Fibroblast of gingiva (primary cell): ENCODE results near the gene STAMBPL1.
A peak's percentile ranks its signal among the peaks of the same experiment; 100 is the strongest.
"Not testable (repeated sequence)": the region's sequence is repeated elsewhere in the genome, so short reads cannot be mapped to it uniquely, and the experiment has no call there.

ENCODE experiments used
- DNase-seq: peaks from one replicate; pipeline ENCODE4 v3.0.0-alpha.2; 2011; ENCODE audit warnings: low read depth

The STAMBPL1 gene

GRCh38 chr10:88920986-88921593 lies 41.0 kb downstream of the STAMBPL1 start:
- DNase-seq = no peak

DNA sequence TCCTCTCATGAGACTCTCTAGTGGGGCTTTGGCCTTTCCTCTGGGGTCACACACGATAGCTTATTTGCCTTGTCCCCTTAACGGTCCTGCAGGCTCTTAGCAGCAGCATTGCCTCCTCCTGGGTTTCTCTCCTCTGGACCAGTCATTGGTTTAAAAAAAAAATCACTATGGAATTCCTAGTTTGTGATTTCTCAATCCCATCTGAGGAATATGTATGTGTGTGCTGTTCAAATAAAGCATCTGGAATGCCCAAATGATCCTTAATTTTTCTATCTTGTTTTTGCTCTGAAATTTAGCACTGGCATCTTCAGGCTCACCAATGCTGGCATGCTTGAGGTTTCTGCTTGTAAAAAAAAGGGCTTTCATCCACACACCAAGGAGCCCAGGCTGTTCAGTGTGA lies 42.0 kb downstream of the STAMBPL1 start:
- DNase-seq = peak; percentile 41

DNA sequence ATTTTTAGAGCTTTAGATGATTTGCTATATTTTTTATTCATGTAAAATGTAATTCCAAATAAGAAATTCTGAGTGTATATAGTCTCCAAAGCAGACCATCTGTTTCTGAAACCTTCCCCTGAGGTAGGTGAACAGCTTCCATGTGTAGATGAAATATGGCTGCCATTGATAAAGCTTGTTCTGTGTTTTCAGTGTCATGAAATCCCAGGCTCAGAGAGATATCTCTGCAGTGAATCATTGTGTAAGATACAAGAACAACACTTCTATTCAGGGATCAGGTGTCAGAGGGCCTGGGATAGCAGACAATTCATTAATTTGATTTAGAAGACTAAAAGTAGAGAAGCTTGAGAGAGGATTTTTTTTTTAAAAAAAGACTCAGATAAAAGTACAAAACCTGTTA lies 43.5 kb downstream of the STAMBPL1 start:
- no peak for DNase-seq

DNA sequence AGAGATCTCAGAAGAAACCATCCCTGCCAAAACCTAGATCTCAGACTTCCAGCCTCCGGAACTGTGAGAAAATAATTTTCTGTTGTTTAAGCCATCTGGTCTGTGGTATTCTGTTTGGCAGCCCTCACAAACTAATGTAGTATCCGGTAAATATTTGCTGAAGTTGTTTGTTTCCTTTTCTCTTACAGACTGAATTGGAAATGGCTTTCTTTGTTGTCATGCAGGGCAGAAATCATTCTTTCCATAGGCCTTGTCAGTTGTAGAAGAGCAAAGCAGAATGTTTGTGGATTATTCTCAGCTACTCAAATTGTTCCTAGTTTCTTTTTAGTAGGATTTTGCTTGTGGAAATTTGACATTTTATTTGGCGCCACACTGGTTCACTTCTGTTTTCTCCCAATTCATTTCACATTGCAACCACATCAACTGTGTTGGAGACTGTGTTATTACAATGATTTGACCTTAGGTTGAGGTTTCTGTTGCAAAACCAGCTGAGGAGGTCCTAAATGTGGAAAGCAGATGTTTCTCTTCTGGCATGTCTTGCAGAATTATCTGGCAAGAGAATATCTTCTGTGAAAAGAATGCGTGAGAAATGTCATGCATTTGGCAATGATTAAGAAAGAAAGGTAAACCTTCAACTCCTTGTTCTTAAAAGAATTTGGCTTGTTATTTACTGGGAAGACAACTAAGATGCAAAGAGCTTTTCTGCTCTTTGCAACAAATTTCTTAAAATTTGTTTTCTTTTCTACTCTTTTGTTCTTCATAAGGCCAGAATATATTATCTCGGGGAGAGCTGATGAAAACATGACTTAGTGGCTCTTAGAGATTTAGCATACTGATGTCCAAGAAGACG lies 46.7 kb downstream of the STAMBPL1 start:
- peak; percentile 97 for DNase-seq

DNA sequence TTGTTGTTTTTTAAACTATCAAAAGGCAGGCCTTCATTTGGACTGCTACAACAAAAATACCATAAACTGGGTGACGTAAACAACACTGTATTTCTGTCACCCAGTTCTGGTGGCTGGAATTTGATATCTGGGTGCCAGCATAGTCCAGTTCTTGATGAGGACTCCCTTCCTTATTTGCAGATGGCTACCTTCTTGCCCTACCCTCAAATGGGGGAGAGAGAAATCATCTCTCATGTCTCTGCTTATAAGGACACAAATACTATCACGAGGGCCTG lies 47.3 kb downstream of the STAMBPL1 start:
- no peak for DNase-seq

GRCh38 chr10:88928254-88928653 lies 48.2 kb downstream of the STAMBPL1 start:
- DNase-seq = no peak

- DNase-seq = peak; percentile 38
These were observed 51.5 kb downstream of the STAMBPL1 start for GRCh38 chr10:88931548-88931947.

GRCh38 chr10:88932029-88932428 lies 52.0 kb downstream of the STAMBPL1 start:
- DNase-seq = not testable (repeated sequence)

GRCh38 chr10:88932539-88933256 lies 52.7 kb downstream of the STAMBPL1 start:
- peak; percentile 93 for DNase-seq

- no peak for DNase-seq
These were observed 53.5 kb downstream of the STAMBPL1 start for GRCh38 chr10:88933564-88933963.

GRCh38 chr10:88934900-88935672 lies 55.0 kb downstream of the STAMBPL1 start:
- DNase-seq = peak; percentile 76

- DNase-seq = no peak
These were observed 56.6 kb downstream of the STAMBPL1 start for GRCh38 chr10:88936656-88937055.

DNA sequence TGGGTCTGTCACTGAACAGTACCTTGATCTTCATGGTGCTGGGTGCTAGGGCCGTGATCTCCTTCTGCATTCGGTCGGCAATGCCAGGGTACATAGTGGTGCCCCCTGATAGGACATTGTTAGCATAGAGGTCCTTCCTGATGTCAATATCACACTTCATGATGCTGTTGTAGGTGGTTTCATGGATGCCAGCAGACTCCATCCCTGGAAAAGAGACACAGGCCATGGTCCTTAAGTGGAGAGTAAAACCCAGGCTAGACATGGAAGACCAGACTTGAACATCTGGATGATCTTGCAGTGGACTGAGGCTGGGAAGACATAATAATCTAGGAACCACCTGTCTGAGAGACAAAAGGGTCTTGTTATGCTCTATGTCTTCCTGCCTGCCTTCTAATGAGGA lies 58.0 kb downstream of the STAMBPL1 start:
- no peak for DNase-seq

DNA sequence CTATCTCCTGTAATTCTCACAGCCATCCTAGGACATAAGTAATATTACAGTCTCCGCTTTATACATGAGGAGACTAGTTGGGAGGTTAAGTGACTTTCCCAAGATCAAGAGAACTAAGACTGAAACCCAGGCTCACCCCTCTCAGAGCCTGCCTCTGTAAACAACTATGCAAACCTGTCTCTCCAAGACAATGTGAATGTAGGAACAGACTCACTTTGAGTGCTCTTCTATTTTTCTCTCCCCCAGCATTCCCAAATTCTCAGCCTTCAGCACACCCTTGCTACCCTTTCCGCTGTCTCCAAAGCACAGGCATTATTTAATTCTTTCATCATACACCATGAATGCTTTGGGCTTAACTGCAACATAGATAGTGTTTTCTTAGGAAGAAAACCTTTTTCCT lies 58.9 kb downstream of the STAMBPL1 start:
- DNase-seq = no peak

- no peak for DNase-seq
These were observed 61.0 kb downstream of the STAMBPL1 start for GRCh38 chr10:88941026-88941425.

GRCh38 chr10:88943778-88944177 lies 63.7 kb downstream of the STAMBPL1 start:
- DNase-seq = no peak

DNA sequence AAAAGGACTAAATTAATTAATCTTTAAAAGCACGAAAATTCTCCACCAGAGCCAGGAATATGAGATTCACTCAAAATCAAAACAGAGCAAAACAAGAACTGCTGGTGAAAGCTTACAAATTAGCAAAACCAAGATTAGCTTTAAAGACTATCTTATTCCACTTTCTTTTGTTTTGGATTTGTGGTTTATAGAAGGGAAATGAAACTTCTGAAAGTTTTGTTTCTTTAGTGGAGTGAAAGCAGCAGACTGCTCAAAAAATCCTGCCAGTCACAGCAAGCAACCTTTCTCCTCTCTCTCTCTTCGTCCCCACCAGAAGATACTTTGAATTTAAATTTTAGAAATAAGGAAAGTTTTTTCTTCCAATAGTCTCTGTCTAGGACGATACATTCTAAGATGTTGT lies 64.8 kb downstream of the STAMBPL1 start:
- DNase-seq = no peak

GRCh38 chr10:88946200-88946599 lies 66.2 kb downstream of the STAMBPL1 start:
- DNase-seq = no peak

DNA sequence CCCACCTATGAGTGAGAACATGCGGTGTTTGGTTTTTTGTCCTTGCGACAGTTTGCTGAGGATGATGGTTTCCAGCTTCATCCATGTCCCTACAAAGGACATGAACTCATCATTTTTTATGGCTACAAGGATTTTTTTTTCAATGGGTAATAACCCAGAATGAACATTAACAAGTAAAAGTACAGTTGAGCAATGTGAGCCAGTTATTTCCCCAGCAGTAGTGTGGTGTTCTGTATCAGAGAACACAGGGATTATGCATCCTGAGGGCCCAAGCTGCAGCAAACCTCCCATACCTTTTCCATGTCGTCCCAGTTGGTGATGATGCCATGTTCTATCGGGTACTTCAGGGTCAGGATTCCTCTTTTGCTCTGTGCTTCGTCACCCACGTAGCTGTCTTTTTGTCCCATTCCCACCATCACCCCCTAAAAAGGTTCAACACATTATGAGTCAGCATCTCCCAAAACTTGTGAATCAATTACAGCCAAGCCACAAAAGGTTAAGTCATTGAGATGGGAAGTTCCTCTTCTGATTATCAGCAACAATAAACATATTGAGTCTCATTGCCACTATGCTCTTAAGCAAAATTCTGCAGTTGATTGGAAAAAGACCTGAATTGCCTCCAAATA lies 67.0 kb downstream of the STAMBPL1 start:
- no peak for DNase-seq

DNA sequence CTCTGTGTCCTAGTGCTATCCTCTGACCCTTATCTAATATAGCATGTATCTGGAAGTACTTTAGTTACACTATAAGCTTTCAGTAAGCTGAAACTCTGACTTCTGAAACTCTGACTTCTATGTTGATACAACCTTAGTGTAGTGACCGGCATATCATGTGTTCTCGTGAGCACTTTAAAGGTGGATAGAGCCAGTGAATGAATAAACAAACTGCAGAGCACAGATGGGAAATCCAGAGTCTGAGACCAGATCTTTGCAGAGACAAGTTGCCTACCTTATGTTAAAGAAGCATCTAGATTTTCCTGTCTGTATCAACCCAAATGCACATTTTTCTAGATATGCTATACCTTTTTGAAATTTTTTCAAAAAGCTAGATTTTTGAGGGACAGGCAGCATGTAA lies 69.0 kb downstream of the STAMBPL1 start:
- DNase-seq = no peak

- DNase-seq = no peak
These were observed 70.1 kb downstream of the STAMBPL1 start for GRCh38 chr10:88949912-88950837.
